Gastroesophageal sphincter (tissue), 3 donors: Measurements from ENCODE around the gene CYP3A4.
"Not testable (repeated sequence)": the region's sequence is repeated elsewhere in the genome, so short reads cannot be mapped to it uniquely, and the experiment has no call there.

ENCODE experiments used
- EP300 ChIP-seq: sonication (generic); formaldehyde crosslinking; IDR thresholded peaks from one replicate; pipeline ENCODE4 v1.6.1; 2017; ENCODE audit warnings: antibody characterized with exemption, mild to moderate bottlenecking
- POLR2A ChIP-seq, 2 donors: fragments of 450-650 bp; IDR thresholded peaks; one replicate each; pipeline ENCODE4 v1.6.1; 2017; ENCODE audit warnings: antibody characterized with exemption in 2 of 2, mild to moderate bottlenecking in 2 of 2, moderate library complexity in 1 of 2
- TF ChIP-seq, protein P1 (sequence below), 4 experiments: fragments of 200-600 bp in 2 of 4; fragments of 450-650 bp in 2 of 4; sonication (generic) in 1 of 4; IDR thresholded peaks; one replicate each; pipeline ENCODE4 v1.5.1; 2017 to 2019; ENCODE audit warnings: antibody characterized with exemption in 4 of 4, mild to moderate bottlenecking in 2 of 4, moderate library complexity in 2 of 4

DNA sequence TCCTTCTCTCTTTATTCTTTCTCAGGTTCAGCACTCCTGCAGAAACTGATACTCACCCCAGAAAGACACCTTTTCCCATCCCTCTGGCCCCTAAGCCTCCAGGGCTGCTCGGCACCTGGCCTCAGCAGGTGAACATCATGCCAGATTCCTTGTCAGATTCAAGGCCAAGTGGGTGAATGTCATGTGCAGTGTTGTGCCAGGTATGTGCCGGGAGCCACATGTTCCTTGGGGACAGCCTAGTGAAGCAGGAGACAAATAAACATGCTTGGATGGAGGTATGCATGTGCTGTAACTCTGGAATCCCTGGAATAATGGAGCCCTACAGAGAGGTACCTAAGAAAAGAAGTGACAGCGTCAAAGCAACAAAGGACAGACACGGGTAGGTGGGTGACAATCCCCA lies 47.3 kb downstream of the CYP3A4 start:
- TF ChIP-seq, protein P1, sequence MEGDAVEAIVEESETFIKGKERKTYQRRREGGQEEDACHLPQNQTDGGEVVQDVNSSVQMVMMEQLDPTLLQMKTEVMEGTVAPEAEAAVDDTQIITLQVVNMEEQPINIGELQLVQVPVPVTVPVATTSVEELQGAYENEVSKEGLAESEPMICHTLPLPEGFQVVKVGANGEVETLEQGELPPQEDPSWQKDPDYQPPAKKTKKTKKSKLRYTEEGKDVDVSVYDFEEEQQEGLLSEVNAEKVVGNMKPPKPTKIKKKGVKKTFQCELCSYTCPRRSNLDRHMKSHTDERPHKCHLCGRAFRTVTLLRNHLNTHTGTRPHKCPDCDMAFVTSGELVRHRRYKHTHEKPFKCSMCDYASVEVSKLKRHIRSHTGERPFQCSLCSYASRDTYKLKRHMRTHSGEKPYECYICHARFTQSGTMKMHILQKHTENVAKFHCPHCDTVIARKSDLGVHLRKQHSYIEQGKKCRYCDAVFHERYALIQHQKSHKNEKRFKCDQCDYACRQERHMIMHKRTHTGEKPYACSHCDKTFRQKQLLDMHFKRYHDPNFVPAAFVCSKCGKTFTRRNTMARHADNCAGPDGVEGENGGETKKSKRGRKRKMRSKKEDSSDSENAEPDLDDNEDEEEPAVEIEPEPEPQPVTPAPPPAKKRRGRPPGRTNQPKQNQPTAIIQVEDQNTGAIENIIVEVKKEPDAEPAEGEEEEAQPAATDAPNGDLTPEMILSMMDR (IDR thresholded peaks at IDR 0.05) = not testable (repeated sequence)
- not testable (repeated sequence) for TF ChIP-seq EP300; POLR2A (IDR thresholded peaks at IDR 0.05)
